SK-N-SH treated with all-trans-retinoic acid at 6 μM for 48 hours (cell line): Measurements from ENCODE around the gene CFP.

Experiments used
- ISL1 ChIP-seq: fragments of 250-450 bp; sonication (Bioruptor Pico); IDR thresholded peaks from 2 replicates; pipeline ENCODE4 v2.1.2; 2022; ENCODE audit warnings: mild to moderate bottlenecking, moderate library complexity
- PATZ1 ChIP-seq: fragments of 250-450 bp; sonication (Bioruptor Pico); IDR thresholded peaks from 2 replicates; pipeline ENCODE4 v1.8.0; 2020; ENCODE audit warnings: mild to moderate bottlenecking, moderate library complexity, borderline replicate concordance
- RARB ChIP-seq: fragments of 250-450 bp; sonication (Bioruptor Pico); IDR thresholded peaks from 2 replicates; pipeline ENCODE4 v1.8.0; 2021; ENCODE audit warnings: mild to moderate bottlenecking, moderate library complexity
- SNAI2 ChIP-seq: fragments of 250-450 bp; sonication (Bioruptor Pico); IDR thresholded peaks from 2 replicates; pipeline ENCODE4 v1.5.0; 2020; ENCODE audit warnings: mild to moderate bottlenecking, moderate library complexity
- TOX ChIP-seq: fragments of 250-450 bp; sonication (Bioruptor Pico); IDR thresholded peaks from 2 replicates; pipeline ENCODE4 v1.8.0; 2021; ENCODE audit warnings: mild to moderate bottlenecking, moderate library complexity, borderline replicate concordance
- TSHZ2 ChIP-seq: fragments of 250-450 bp; sonication (Bioruptor Pico); IDR thresholded peaks from 2 replicates; pipeline ENCODE4 v1.5.0; 2020; ENCODE audit warnings: mild to moderate bottlenecking, moderate library complexity
- ZC3H10 ChIP-seq: fragments of 250-450 bp; sonication (Bioruptor Pico); IDR thresholded peaks from 2 replicates; pipeline ENCODE4 v1.5.1; 2021; ENCODE audit warnings: mild to moderate bottlenecking, moderate library complexity
- ZFP30 ChIP-seq: fragments of 450-650 bp; formaldehyde crosslinking; IDR thresholded peaks from 2 replicates; pipeline ENCODE4 v1.5.0; 2022; ENCODE audit warnings: mild to moderate bottlenecking, moderate library complexity
- ZNF70 ChIP-seq: fragments of 450-650 bp; formaldehyde crosslinking; IDR thresholded peaks from 2 replicates; pipeline ENCODE4 v1.5.0; 2020; ENCODE audit warnings: mild to moderate bottlenecking, moderate library complexity
- ZNF8 ChIP-seq: fragments of 450-650 bp; formaldehyde crosslinking; IDR thresholded peaks from 2 replicates; pipeline ENCODE4 v1.5.0; 2020; ENCODE audit warnings: mild to moderate bottlenecking, moderate library complexity
- TF ChIP-seq, protein P1 (sequence below): fragments of 250-450 bp; sonication (Bioruptor Pico); IDR thresholded peaks from 2 replicates; pipeline ENCODE4 v1.8.0; 2021; ENCODE audit warnings: low read depth, mild to moderate bottlenecking, moderate library complexity, borderline replicate concordance

GRCh38 chrX:47658301-47658683 lies 28.6 kb upstream of the CFP start:
- TF ChIP-seq TOX (CRISPR knock-in tag) (no peak), PATZ1 (CRISPR knock-in tag) (no peak), ZFP30 (CRISPR knock-in tag) (no peak), ZNF8 (CRISPR knock-in tag) (no peak), RARB (CRISPR knock-in tag) (no peak), ISL1 (CRISPR knock-in tag) (no peak), TSHZ2 (no peak), ZC3H10 (CRISPR knock-in tag) (no peak), SNAI2 (CRISPR knock-in tag) (no peak), ZNF70 (CRISPR knock-in tag) (no peak)
- TF ChIP-seq, protein P1, sequence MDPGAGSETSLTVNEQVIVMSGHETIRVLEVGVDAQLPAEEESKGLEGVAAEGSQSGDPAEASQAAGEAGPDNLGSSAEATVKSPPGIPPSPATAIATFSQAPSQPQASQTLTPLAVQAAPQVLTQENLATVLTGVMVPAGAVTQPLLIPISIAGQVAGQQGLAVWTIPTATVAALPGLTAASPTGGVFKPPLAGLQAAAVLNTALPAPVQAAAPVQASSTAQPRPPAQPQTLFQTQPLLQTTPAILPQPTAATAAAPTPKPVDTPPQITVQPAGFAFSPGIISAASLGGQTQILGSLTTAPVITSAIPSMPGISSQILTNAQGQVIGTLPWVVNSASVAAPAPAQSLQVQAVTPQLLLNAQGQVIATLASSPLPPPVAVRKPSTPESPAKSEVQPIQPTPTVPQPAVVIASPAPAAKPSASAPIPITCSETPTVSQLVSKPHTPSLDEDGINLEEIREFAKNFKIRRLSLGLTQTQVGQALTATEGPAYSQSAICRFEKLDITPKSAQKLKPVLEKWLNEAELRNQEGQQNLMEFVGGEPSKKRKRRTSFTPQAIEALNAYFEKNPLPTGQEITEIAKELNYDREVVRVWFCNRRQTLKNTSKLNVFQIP, result no peak
